H1 (cell line): ENCODE data around the gene MID2. TPM values are rescaled to one million over a fixed set of nuclear protein-coding genes. Genes with fewer than 3 reads are reported as not detected.

ENCODE experiments used
- CTCF ChIA-PET: fragments of 300-600 bp; sonication (Branson Sonifier 250); formaldehyde crosslinking; loops from one replicate; lab custom pipeline; 2021; ENCODE audit not compliant: partially characterized antibody; lab: Charles Lee
- POLR2A ChIA-PET: fragments of 300-600 bp; sonication (Branson Sonifier 250); formaldehyde crosslinking; loops from one replicate; lab custom pipeline; 2021; ENCODE audit warnings: inconsistent platforms; ENCODE audit not compliant: partially characterized antibody; lab: Charles Lee
- DNase-seq, 2 experiments: peaks; one replicate each; pipeline versions ENCODE4 v3.0.0 to v3.0.0-alpha.2; 2010 to 2022; ENCODE audit warnings: low spot score in 2 of 2, low read depth in 1 of 2, mixed read lengths in 1 of 2
- FAIRE-seq: peaks from 2 replicates; lab custom pipeline; 2011; peaks lifted over from hg19 to GRCh38; lab: Jason Lieb, UNC
- H2AFZ ChIP-seq: 2 replicates; pipeline ENCODE4 v1.8.1; 2012; ENCODE audit warnings: low read length, inconsistent platforms
- H2AK5ac ChIP-seq: 2 replicates; pipeline ENCODE4 v1.6.1; 2013; ENCODE audit warnings: low read depth, low read length
- H2BK120ac ChIP-seq: replicated peaks from 2 replicates; pipeline ENCODE3; 2013; ENCODE audit warnings: low read depth, low read length, inconsistent platforms
- H2BK12ac ChIP-seq: 2 replicates; pipeline ENCODE4 v1.6.1; 2013; ENCODE audit warnings: low read depth, low read length
- H2BK15ac ChIP-seq: 2 replicates; pipeline ENCODE4 v1.6.1; 2013; ENCODE audit warnings: low read length
- H2BK20ac ChIP-seq: 2 replicates; pipeline ENCODE4 v1.6.1; 2013; ENCODE audit warnings: low read length
- H2BK5ac ChIP-seq: 2 replicates; pipeline ENCODE4 v1.6.1; 2013; ENCODE audit warnings: low read depth, low read length
- H3K14ac ChIP-seq: 2 replicates; pipeline ENCODE4 v1.6.1; 2013; ENCODE audit warnings: inconsistent platforms; ENCODE audit not compliant: insufficient read length
- H3K18ac ChIP-seq: 2 replicates; pipeline ENCODE4 v1.6.1; 2013; ENCODE audit warnings: low read length; ENCODE audit errors: extremely low read depth
- H3K23ac ChIP-seq: 2 replicates; pipeline ENCODE4 v1.6.1; 2013; ENCODE audit warnings: inconsistent platforms; ENCODE audit not compliant: insufficient read length
- H3K23me2 ChIP-seq: 2 replicates; pipeline ENCODE4 v1.6.1; 2013; ENCODE audit warnings: low read depth, low read length
- H3K27ac ChIP-seq: 2 replicates; pipeline ENCODE4 v1.6.1; 2011; ENCODE audit warnings: low read depth, low read length, inconsistent platforms
- H3K27me3 ChIP-seq, 4 experiments: replicated peaks in 1 of 4; 1 replicate in 1 of 4; 2 replicates in 3 of 4; pipeline versions ENCODE4 v1.6.1 to v1.8.1; 2011 to 2013; ENCODE audit warnings: low read length in 3 of 4, mild to moderate bottlenecking in 3 of 4, inconsistent platforms in 2 of 4, mixed read lengths in 2 of 4, moderate library complexity in 1 of 4; ENCODE audit not compliant: control insufficient read depth in 3 of 4, insufficient read depth in 3 of 4; ENCODE audit errors: extremely low read depth in 1 of 4
- H3K36me3 ChIP-seq, 4 experiments: 2 replicates each; pipeline versions ENCODE4 v1.6.1 to v1.8.1; 2011 to 2013; ENCODE audit warnings: mild to moderate bottlenecking in 4 of 4, low read length in 3 of 4, moderate library complexity in 2 of 4, control low read depth in 1 of 4, inconsistent platforms in 1 of 4; ENCODE audit not compliant: insufficient read depth in 4 of 4, control insufficient read depth in 2 of 4
- H3K4ac ChIP-seq: replicated peaks from 2 replicates; pipeline ENCODE3; 2013; ENCODE audit warnings: low read length, low read depth, mixed read lengths, inconsistent platforms; ENCODE audit not compliant: insufficient read length
- H3K4me1 ChIP-seq, 4 experiments: replicated peaks in 1 of 4; 1 replicate in 1 of 4; 2 replicates in 3 of 4; pipeline versions ENCODE4 v1.6.1 to v1.8.1; 2011 to 2013; ENCODE audit warnings: low read length in 3 of 4, inconsistent platforms in 2 of 4, mixed read lengths in 1 of 4; ENCODE audit not compliant: insufficient read depth in 4 of 4, control insufficient read depth in 3 of 4
- H3K4me2 ChIP-seq, 2 experiments: 2 replicates each; pipeline versions ENCODE4 v1.6.1 to v1.8.1; 2011 to 2013; ENCODE audit warnings: low read depth in 2 of 2, low read length in 2 of 2, control low read depth in 1 of 2, inconsistent platforms in 1 of 2, mild to moderate bottlenecking in 1 of 2; ENCODE audit not compliant: insufficient read depth in 1 of 2
- H3K4me3 ChIP-seq, 4 experiments: fragments of 200-600, 300-600 bp in 1 of 4; sonication (generic), shearing (Covaris generic), sonication (Bioruptor Twin) in 1 of 4; 2 replicates each; pipeline versions ENCODE4 v1.5.1 to v1.8.1; 2011 to 2016; ENCODE audit warnings: low read length in 4 of 4, low read depth in 3 of 4, control low read depth in 2 of 4, inconsistent platforms in 2 of 4, mild to moderate bottlenecking in 2 of 4, mixed read lengths in 1 of 4, moderate library complexity in 1 of 4; ENCODE audit not compliant: insufficient read depth in 2 of 4; ENCODE audit errors: extremely low read depth in 1 of 4
- H3K56ac ChIP-seq: replicated peaks from 2 replicates; pipeline ENCODE3; 2013; ENCODE audit warnings: low read depth, mild to moderate bottlenecking, mixed read lengths, low read length, inconsistent platforms; ENCODE audit not compliant: insufficient read length
- H3K79me1 ChIP-seq: 2 replicates; pipeline ENCODE4 v1.6.1; 2013; ENCODE audit warnings: low read depth, low read length, control low read depth
- H3K79me2 ChIP-seq, 2 experiments: 2 replicates each; pipeline versions ENCODE4 v1.6.1 to v1.8.1; 2012 to 2013; ENCODE audit warnings: low read length in 2 of 2, mild to moderate bottlenecking in 2 of 2, inconsistent platforms in 1 of 2; ENCODE audit not compliant: insufficient read depth in 2 of 2, control insufficient read depth in 1 of 2
- H3K9ac ChIP-seq, 4 experiments: replicated peaks in 1 of 4; 1 replicate in 1 of 4; 2 replicates in 3 of 4; pipeline versions ENCODE4 v1.6.1 to v1.8.1; 2011 to 2013; ENCODE audit warnings: low read depth in 3 of 4, low read length in 3 of 4, control low read depth in 2 of 4, mild to moderate bottlenecking in 2 of 4, moderate library complexity in 2 of 4, inconsistent platforms in 1 of 4; ENCODE audit errors: extremely low read depth in 1 of 4
- H3K9me3 ChIP-seq, 2 experiments: 2 replicates each; pipeline versions ENCODE4 v1.6.1 to v1.8.1; 2012 to 2013; ENCODE audit warnings: mild to moderate bottlenecking in 2 of 2, moderate library complexity in 2 of 2, control low read depth in 1 of 2, inconsistent platforms in 1 of 2, low read depth in 1 of 2, low read length in 1 of 2, mixed read lengths in 1 of 2; ENCODE audit not compliant: insufficient read depth in 2 of 2
- H4K20me1 ChIP-seq, 2 experiments: replicated peaks in 1 of 2; 2 replicates each; pipeline versions ENCODE3 to v1.8.1; 2011 to 2013; ENCODE audit warnings: inconsistent platforms in 2 of 2, low read length in 2 of 2, mild to moderate bottlenecking in 1 of 2; ENCODE audit not compliant: insufficient read depth in 2 of 2, control insufficient read depth in 1 of 2
- H4K5ac ChIP-seq: 2 replicates; pipeline ENCODE4 v1.6.1; 2013; ENCODE audit warnings: low read length, low read depth, mixed read lengths, inconsistent platforms; ENCODE audit not compliant: insufficient read length
- H4K8ac ChIP-seq: 2 replicates; pipeline ENCODE4 v1.8.0; 2013; ENCODE audit warnings: mild to moderate bottlenecking, moderate library complexity, low read length, inconsistent platforms; ENCODE audit not compliant: insufficient read depth; ENCODE audit errors: extremely low read depth
- H4K91ac ChIP-seq: replicated peaks from 2 replicates; pipeline ENCODE3; 2013; ENCODE audit warnings: low read length, mixed read lengths, inconsistent platforms; ENCODE audit not compliant: insufficient read length
- BCL11A ChIP-seq, 2 experiments: IDR thresholded peaks; one replicate each; pipeline ENCODE4 v1.6.1; 2011; ENCODE audit warnings: low read depth in 2 of 2, low read length in 2 of 2, mild to moderate bottlenecking in 2 of 2
- CBX5 ChIP-seq: fragments of 300-800, 300-1000 bp; sonication (generic); IDR thresholded peaks from 2 replicates; pipeline ENCODE4 v1.7.1; 2016; ENCODE audit warnings: antibody characterized with exemption, low read length, low read depth
- CHD2 ChIP-seq: IDR thresholded peaks from 2 replicates; pipeline ENCODE4 v1.6.1; 2012; ENCODE audit warnings: low read length, improper control_type of control experiment
- EGR1 ChIP-seq: IDR thresholded peaks from 2 replicates; pipeline ENCODE4 v1.6.1; 2011; ENCODE audit warnings: low read depth, low read length, borderline replicate concordance
- EZH2 ChIP-seq: fragments of 200-600 bp; sonication (generic); IDR thresholded peaks from 2 replicates; pipeline ENCODE4 v1.7.1; 2012; ENCODE audit warnings: low read depth, mild to moderate bottlenecking, moderate library complexity, low read length, inconsistent platforms; ENCODE audit not compliant: severe bottlenecking
- GTF2F1 ChIP-seq: IDR thresholded peaks from 2 replicates; pipeline ENCODE4 v1.6.1; 2012; ENCODE audit warnings: low read depth, low read length, improper control_type of control experiment, borderline replicate concordance
- JUN ChIP-seq: IDR thresholded peaks from 2 replicates; pipeline ENCODE4 v1.6.1; 2011; ENCODE audit warnings: low read depth, mild to moderate bottlenecking, improper control_type of control experiment, low read length
- KDM5A ChIP-seq: fragments of 200-600 bp; IDR thresholded peaks from 2 replicates; pipeline ENCODE4 v1.7.1; 2012; ENCODE audit warnings: mild to moderate bottlenecking, low read length, inconsistent platforms, mixed read lengths
- NANOG ChIP-seq: IDR thresholded peaks from 2 replicates; pipeline ENCODE4 v1.6.1; 2011; ENCODE audit warnings: low read length, low read depth, mild to moderate bottlenecking, inconsistent platforms; ENCODE audit not compliant: insufficient read depth, poor library complexity, severe bottlenecking
- POLR2A ChIP-seq, 2 experiments: IDR thresholded peaks; 1 replicate in 1 of 2; 2 replicates in 1 of 2; pipeline ENCODE4 v1.6.1; 2011; ENCODE audit warnings: low read depth in 2 of 2, low read length in 2 of 2, mild to moderate bottlenecking in 2 of 2; ENCODE audit errors: control extremely low read depth in 1 of 2
- SP4 ChIP-seq: IDR thresholded peaks from 2 replicates; pipeline ENCODE4 v1.6.1; 2012; ENCODE audit warnings: low read length, inconsistent platforms
- SUZ12 ChIP-seq: fragments of 200-600 bp; sonication (generic); IDR thresholded peaks from 2 replicates; pipeline ENCODE4 v1.6.1; 2012; ENCODE audit warnings: mild to moderate bottlenecking, inconsistent platforms, low read length, moderate library complexity, mixed read lengths
- TCF12 ChIP-seq: IDR thresholded peaks from 2 replicates; pipeline ENCODE4 v1.6.1; 2011; ENCODE audit warnings: low read depth, mild to moderate bottlenecking, low read length
- TEAD4 ChIP-seq: IDR thresholded peaks from 2 replicates; pipeline ENCODE4 v1.6.1; 2012; ENCODE audit warnings: low read depth, low read length, inconsistent platforms, mixed read lengths
- WGBS, 2 experiments: shearing (Covaris generic) in 1 of 2; methylation state at CpG; one replicate each; pipeline versions ENCODE4 v1.1.6 to v1.1.7; 2013 to 2015; ENCODE audit warnings: low lambda C conversion rate in 2 of 2, mixed read lengths in 2 of 2, inconsistent platforms in 1 of 2, low coverage in 1 of 2, missing lambda C conversion rate in 1 of 2; ENCODE audit not compliant: insufficient replicate concordance in 2 of 2, insufficient coverage in 1 of 2, insufficient read length in 1 of 2; ENCODE audit errors: extremely low coverage in 1 of 2, missing lambda C conversion rate in 1 of 2; 5-methylcytosine and 5-hydroxymethylcytosine counted together
- polyA plus RNA-seq, 7 experiments: library from polyadenylated mRNA; depleted of rRNA in 3 of 7; stranded (reverse) in 5 of 7; unstranded in 2 of 7; fragments of >200 nt in 5 of 7; fragments of 200-250 nt in 2 of 7; gene quantifications; 1 replicate in 5 of 7; 2 replicates in 1 of 7; 4 replicates in 1 of 7; pipeline versions ENCODE4 v1.2.1 to v1.2.3, GENCODE V29; 2011 to 2013; ENCODE audit warnings: missing spikeins in 2 of 7, mixed read lengths in 2 of 7
- total RNA-seq: library from RNA; stranded (reverse); fragmentation: NEBNext Ultra II Directional; extraction: Animal tissue kit (Norgen Biotek cat#: 25700); gene quantifications from 2 replicates; pipeline ENCODE4 v1.2.1, GENCODE V29; 2021
- TF ChIP-seq, protein P1 (sequence below): IDR thresholded peaks from 2 replicates; pipeline ENCODE4 v1.6.1; 2012; ENCODE audit warnings: inconsistent platforms

The MID2 gene
- total and polyA plus RNA-seq, 2 of the 8 experiments (the other 6 are each of a cell fraction or from before 2014, with no cell fraction given), result 0.98 to 1.7 TPM

DNA sequence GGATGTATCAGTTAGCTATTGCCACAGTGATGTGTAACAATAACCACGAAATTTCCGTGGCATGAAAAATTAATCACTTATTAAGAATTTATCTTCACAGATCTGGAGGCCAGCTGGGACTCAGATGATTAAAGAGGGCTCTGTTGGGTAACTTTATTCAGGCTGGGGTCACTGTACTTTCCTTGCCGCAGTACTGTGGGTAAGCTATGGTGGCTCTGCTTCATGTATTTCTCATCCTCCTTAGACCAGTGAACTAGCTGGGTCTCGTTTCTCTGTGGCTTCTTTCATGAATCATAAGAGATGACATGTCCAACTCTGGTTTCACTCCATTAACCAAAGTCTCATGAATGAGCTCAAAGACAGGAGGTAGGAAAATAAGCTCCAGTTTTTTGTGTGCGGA, 143.0 kb downstream of the MID2 start:
- FAIRE-seq, result no peak
- H4K5ac ChIP-seq, result no peak overlapping the region
- 87% methylated on average over 5 of the region's 5 CpGs; no CpG with 5 or more reads in 1 of the 2 experiments for WGBS, 2 experiments
- TF ChIP-seq TCF12, result no peak
- no peak for TF ChIP-seq TEAD4
- TF ChIP-seq SUZ12, result no peak
- no peak for TF ChIP-seq EZH2
- TF ChIP-seq, protein P1, sequence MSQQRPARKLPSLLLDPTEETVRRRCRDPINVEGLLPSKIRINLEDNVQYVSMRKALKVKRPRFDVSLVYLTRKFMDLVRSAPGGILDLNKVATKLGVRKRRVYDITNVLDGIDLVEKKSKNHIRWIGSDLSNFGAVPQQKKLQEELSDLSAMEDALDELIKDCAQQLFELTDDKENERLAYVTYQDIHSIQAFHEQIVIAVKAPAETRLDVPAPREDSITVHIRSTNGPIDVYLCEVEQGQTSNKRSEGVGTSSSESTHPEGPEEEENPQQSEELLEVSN, result no peak
- no peak for TF ChIP-seq SP4
- TF ChIP-seq BCL11A (IDR thresholded peaks at IDR 0.05; ENCODE audit: low read depth in 2 of 2, low read length in 2 of 2), result no peak
- TF ChIP-seq JUN, result no peak
- TF ChIP-seq GTF2F1, result no peak
- TF ChIP-seq KDM5A, result no peak
- no peak for TF ChIP-seq POLR2A (IDR thresholded peaks at IDR 0.05; ENCODE audit: control extremely low read depth in 1 of 2, low read depth in 2 of 2, low read length in 2 of 2)
- no peak for TF ChIP-seq NANOG
- TF ChIP-seq CBX5, result no peak
- no peak for TF ChIP-seq EGR1
- TF ChIP-seq CHD2, result no peak

More for the DNA sequence above, 143.0 kb downstream of the MID2 start:
- Histone ChIP-seq H3K9me3 (0 out of 4 replicates have a peak, but pooled peaks cover 0 to 3% of the 10 kb centered on the region in 2 experiments), H2AFZ (no peak overlapping the region), H2BK120ac (no peak overlapping the region), H3K23ac (no peak overlapping the region), H4K91ac (no peak overlapping the region), H4K8ac (no peak overlapping the region), H2BK12ac (no peak overlapping the region), H3K4ac (no peak overlapping the region), H3K4me1 (no peaks in the 10 kb centered on the region), H3K56ac (no peak overlapping the region), H3K4me2 (no peak overlapping the region), H3K9ac (no peak overlapping the region), H3K14ac (no peak overlapping the region), H3K79me2 (no peaks in the 10 kb centered on the region), H3K4me3 (no peak overlapping the region), H3K18ac (no peak overlapping the region), H3K79me1 (no peaks in the 10 kb centered on the region), H3K36me3 (0 out of 8 replicates have a peak, but pooled peaks cover 0 to 3% (median 0%) of the 10 kb centered on the region in 4 experiments), H4K20me1 (no peaks in the 10 kb centered on the region), H3K27ac (no peak overlapping the region), H3K27me3 (no peaks in the 10 kb centered on the region), H2BK20ac (no peak overlapping the region), H2AK5ac (no peak overlapping the region), H2BK5ac (no peak overlapping the region), H3K23me2 (no peaks in the 10 kb centered on the region), H2BK15ac (no peak overlapping the region)
- no peak for DNase-seq
- ChIA-PET CTCF (interaction anchor here (0.7 to 1.5 kb wide), 4 partner anchors 9 to 311 kb away, joined by 3 to 5 read pairs (median 3); no protein-coding TSS in a partner anchor), POLR2A (no interaction called here)
